DOHH2 (cell line): Measurements from ENCODE around the gene RBFOX2.
"Not testable (repeated sequence)": the region's sequence is repeated elsewhere in the genome, so short reads cannot be mapped to it uniquely, and the experiment has no call there.

Experiments used
- H3F3A ChIP-seq: fragments of 200-600 bp; sonication (generic), shearing (Covaris generic); 2 replicates; pipeline ENCODE4 v1.6.0; 2016; ENCODE audit warnings: antibody characterized with exemption, mild to moderate bottlenecking; ENCODE audit not compliant: control insufficient read depth, insufficient read depth
- H3K27ac ChIP-seq: fragments of 200-600 bp; sonication (generic); 2 replicates; pipeline ENCODE4 v1.5.1; 2014; ENCODE audit warnings: low read depth, mild to moderate bottlenecking, low read length, moderate library complexity
- H3K27me3 ChIP-seq: fragments of 200-600 bp; sonication (generic); 2 replicates; pipeline ENCODE4 v1.6.1; 2014; ENCODE audit warnings: mild to moderate bottlenecking, low read length, mixed read lengths; ENCODE audit not compliant: control insufficient read depth
- H3K36me3 ChIP-seq: fragments of 200-600 bp; sonication (generic); 2 replicates; pipeline ENCODE4 v1.6.1; 2014; ENCODE audit warnings: mild to moderate bottlenecking, low read length, moderate library complexity, mixed read lengths; ENCODE audit not compliant: control insufficient read depth
- H3K4me1 ChIP-seq: fragments of 200-600 bp; sonication (generic); 2 replicates; pipeline ENCODE4 v1.6.1; 2014; ENCODE audit warnings: mild to moderate bottlenecking, low read length, mixed read lengths; ENCODE audit not compliant: control insufficient read depth
- H3K4me2 ChIP-seq: fragments of 200-600 bp; sonication (generic); 2 replicates; pipeline ENCODE4 v1.6.0; 2014; ENCODE audit warnings: mild to moderate bottlenecking, low read length, moderate library complexity
- H3K4me3 ChIP-seq: fragments of 200-600 bp; sonication (generic); 2 replicates; pipeline ENCODE4 v1.5.1; 2014; ENCODE audit warnings: mild to moderate bottlenecking, low read length, mixed read lengths
- H3K79me2 ChIP-seq: fragments of 200-600 bp; sonication (generic); 2 replicates; pipeline ENCODE4 v1.6.1; 2014; ENCODE audit warnings: mild to moderate bottlenecking, low read length, mixed read lengths; ENCODE audit not compliant: control insufficient read depth
- H3K9me2 ChIP-seq: fragments of 200-600 bp; sonication (generic); replicated peaks from 2 replicates; pipeline ENCODE4 v1.6.1; 2014; ENCODE audit warnings: mild to moderate bottlenecking, low read length, mixed read lengths; ENCODE audit not compliant: control insufficient read depth
- H3K9me3 ChIP-seq: fragments of 200-600 bp; sonication (generic); 2 replicates; pipeline ENCODE4 v1.6.1; 2014; ENCODE audit warnings: antibody characterized with exemption, low read length, mixed read lengths; ENCODE audit not compliant: control insufficient read depth, insufficient read depth
- H4K20me1 ChIP-seq: fragments of 200-600 bp; sonication (generic); 2 replicates; pipeline ENCODE4 v1.6.0; 2014; ENCODE audit warnings: low read depth, mild to moderate bottlenecking, antibody characterized with exemption, low read length, moderate library complexity; ENCODE audit not compliant: control insufficient read depth, insufficient read depth
- EZH2phosphoT487 ChIP-seq: fragments of 200-600 bp; sonication (generic); IDR thresholded peaks from 2 replicates; pipeline ENCODE4 v1.6.1; 2017; ENCODE audit warnings: borderline replicate concordance, mild to moderate bottlenecking, antibody characterized with exemption, low read length, moderate library complexity, mixed read lengths
- TF ChIP-seq, protein P1 (sequence below): fragments of 200-600 bp; sonication (generic); IDR thresholded peaks from one replicate; pipeline ENCODE4 v1.5.1; 2014; ENCODE audit warnings: antibody characterized with exemption, mild to moderate bottlenecking, low read depth, low read length; ENCODE audit not compliant: poor library complexity, severe bottlenecking

RBFOX2 gene

DNA sequence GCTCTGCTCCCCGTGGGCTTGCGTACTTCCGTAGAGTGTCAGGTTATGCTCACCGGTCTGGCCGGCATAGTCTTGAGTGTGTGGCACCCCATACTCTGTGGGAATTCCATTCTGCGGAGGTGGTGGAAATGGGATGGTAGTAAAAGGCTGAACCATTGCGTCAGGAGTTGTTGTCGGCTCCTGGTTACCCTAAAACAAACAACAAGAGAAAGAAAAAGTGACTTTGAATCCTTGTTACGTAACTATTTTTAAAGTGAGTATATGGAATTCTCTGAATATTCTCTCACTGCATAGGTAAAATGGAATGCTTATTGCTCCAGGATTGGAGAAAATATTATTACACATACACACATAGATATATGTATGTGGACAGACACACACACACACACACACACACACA lies 218.8 kb downstream of the RBFOX2 start:
- H3K79me2 ChIP-seq, result peaks cover 28% of the 10 kb centered on the region
- H3K4me1 ChIP-seq, result peaks cover 7% of the 10 kb centered on the region
- no peaks in the 10 kb centered on the region for H4K20me1 ChIP-seq

DNA sequence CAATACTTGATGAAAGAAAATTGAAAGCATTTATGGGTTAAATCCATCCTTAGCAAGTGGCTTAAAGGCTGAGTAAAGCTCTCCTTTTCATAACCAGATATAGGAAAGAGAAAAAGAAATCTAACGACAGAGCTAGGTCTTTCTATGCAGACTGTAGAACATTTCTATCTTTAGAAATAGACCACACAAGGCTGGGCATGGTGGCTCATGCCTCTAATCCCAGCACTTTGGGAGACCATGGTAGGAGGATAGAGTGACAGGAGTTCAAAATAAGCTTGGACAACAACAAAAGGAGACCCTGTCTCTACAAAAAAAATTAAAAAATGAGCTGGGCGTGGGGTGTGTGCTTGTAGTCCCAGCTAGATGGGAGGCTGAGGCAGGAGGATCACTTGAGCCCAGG lies 220.2 kb downstream of the RBFOX2 start:
- no peak for TF ChIP-seq EZH2phosphoT487
- TF ChIP-seq, protein P1, sequence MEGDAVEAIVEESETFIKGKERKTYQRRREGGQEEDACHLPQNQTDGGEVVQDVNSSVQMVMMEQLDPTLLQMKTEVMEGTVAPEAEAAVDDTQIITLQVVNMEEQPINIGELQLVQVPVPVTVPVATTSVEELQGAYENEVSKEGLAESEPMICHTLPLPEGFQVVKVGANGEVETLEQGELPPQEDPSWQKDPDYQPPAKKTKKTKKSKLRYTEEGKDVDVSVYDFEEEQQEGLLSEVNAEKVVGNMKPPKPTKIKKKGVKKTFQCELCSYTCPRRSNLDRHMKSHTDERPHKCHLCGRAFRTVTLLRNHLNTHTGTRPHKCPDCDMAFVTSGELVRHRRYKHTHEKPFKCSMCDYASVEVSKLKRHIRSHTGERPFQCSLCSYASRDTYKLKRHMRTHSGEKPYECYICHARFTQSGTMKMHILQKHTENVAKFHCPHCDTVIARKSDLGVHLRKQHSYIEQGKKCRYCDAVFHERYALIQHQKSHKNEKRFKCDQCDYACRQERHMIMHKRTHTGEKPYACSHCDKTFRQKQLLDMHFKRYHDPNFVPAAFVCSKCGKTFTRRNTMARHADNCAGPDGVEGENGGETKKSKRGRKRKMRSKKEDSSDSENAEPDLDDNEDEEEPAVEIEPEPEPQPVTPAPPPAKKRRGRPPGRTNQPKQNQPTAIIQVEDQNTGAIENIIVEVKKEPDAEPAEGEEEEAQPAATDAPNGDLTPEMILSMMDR, result no peak
- no peaks in the 10 kb centered on the region for H4K20me1 ChIP-seq
- peaks cover 4% of the 10 kb centered on the region; the same call in 1 of the 2 replicates for H3F3A ChIP-seq
- H3K27me3 ChIP-seq, result no peaks in the 10 kb centered on the region
- no peaks in the 10 kb centered on the region for H3K9me2 ChIP-seq
- H3K4me2 ChIP-seq, result no peak overlapping the region
- peaks cover 4% of the 10 kb centered on the region for H3K4me1 ChIP-seq
- peaks cover 31% of the 10 kb centered on the region for H3K79me2 ChIP-seq
- no peak overlapping the region for H3K27ac ChIP-seq
- no peak overlapping the region for H3K4me3 ChIP-seq
- peaks cover 36% of the 10 kb centered on the region for H3K36me3 ChIP-seq
- H3K9me3 ChIP-seq, result no peaks in the 10 kb centered on the region

More for the DNA sequence above, 218.8 kb downstream of the RBFOX2 start:
- no peak overlapping the region for H3K4me2 ChIP-seq
- H3K36me3 ChIP-seq, result peaks cover 32% of the 10 kb centered on the region
- no peak overlapping the region for H3K4me3 ChIP-seq
- H3K9me2 ChIP-seq, result no peaks in the 10 kb centered on the region
- peaks cover 4% of the 10 kb centered on the region; the same call in 1 of the 2 replicates for H3F3A ChIP-seq
- H3K9me3 ChIP-seq, result no peaks in the 10 kb centered on the region
- H3K27ac ChIP-seq, result no peak overlapping the region
- TF ChIP-seq EZH2phosphoT487, result no peak
- TF ChIP-seq, protein P1, result no peak
- H3K27me3 ChIP-seq, result no peaks in the 10 kb centered on the region

DNA sequence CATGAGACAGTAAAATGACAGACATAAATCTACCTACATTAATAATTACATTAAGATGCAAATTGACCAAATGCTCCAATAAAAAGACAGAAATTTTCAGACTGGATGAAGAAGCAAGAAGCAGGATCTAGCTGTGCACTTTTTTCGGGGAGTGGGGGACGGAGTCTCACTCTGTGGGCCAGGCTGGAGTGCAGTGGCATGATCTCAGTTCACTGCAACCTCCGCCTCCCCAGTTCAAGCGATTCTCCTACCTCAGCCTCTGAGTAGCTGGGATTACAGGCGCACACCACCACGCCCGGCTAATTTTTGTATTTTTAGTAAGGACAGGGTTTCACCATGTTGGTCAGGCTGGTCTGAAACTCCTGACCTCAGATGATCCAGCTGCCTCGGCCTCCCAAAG lies 222.0 kb downstream of the RBFOX2 start:
- H3F3A ChIP-seq, H3K4me2 ChIP-seq, H4K20me1 ChIP-seq, H3K27ac ChIP-seq, H3K4me3 ChIP-seq, H3K9me2 ChIP-seq, H3K27me3 ChIP-seq, H3K4me1 ChIP-seq, H3K9me3 ChIP-seq: not testable (repeated sequence)
- Histone ChIP-seq H3K79me2 (peaks cover 37% of the 10 kb centered on the region), H3K36me3 (peaks cover 42% of the 10 kb centered on the region)

DNA sequence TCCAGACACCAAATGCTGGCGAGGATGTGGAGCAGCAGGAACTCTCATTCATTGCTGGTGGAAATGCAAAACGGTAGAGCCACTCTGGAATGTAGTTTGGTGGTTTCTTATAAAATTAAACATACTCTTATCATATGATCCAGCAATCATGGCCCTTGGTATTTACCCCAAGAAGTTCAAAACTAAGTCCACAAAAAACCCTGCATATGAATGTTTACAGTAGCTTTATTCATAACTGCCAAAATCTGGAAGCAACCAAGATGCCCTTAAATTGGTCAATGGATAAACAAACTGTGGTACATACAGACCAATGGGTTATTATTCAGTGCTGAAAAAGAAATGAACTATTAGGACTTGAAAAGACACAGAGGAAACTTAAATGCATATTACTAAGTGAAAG lies 223.2 kb downstream of the RBFOX2 start:
- Histone ChIP-seq H3K9me2 (no peaks in the 10 kb centered on the region), H3F3A (peaks cover 4% of the 10 kb centered on the region; the same call in 1 of the 2 replicates), H3K4me3 (no peak overlapping the region), H3K79me2 (peaks cover 37% of the 10 kb centered on the region), H3K4me1 (peaks cover 4% of the 10 kb centered on the region), H3K27ac (no peak overlapping the region), H3K9me3 (no peaks in the 10 kb centered on the region), H4K20me1 (no peaks in the 10 kb centered on the region), H3K4me2 (no peak overlapping the region), H3K27me3 (no peaks in the 10 kb centered on the region), H3K36me3 (peaks cover 42% of the 10 kb centered on the region)
- TF ChIP-seq, protein P1, result no peak
- no peak for TF ChIP-seq EZH2phosphoT487
